ENCODE results near the gene FFAR3. TPM values are rescaled to one million over a fixed set of nuclear protein-coding genes. Genes with fewer than 3 reads are reported as not detected.

Gene FFAR3
- total RNA-seq, 2 donors from 2014 or later, result not detected

DNA sequence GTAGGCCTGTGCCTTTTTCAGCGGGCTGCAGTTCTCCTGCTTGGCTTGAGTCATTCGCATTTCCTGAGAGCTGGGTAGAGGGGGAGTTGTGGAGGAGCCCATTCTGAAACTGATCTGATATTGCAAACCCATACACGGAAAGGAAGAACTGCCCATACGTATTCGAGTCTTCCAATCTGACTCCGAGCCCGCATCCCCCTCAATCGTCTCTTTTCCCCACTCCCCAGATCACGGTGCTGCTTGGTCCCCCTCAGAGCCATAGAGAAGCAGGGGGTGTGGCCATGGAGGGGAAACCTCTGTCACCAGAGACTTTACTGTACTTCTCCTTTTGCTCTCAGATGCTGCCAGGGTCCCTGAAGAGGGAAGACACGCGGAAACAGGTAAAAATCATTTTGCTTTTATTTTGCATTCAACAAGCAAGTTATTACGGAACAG is 29.4 kb upstream of the FFAR3 start, which contains the start of gene CD22:
Gene CD22 (plus strand): TSS at position 337 of the 435 bp plus-strand sequence. CDS start 2,854 bp downstream, outside the sequence.
- DNase-seq (peak in 1 of 2 donors; percentile 35), ATAC-seq (no peak)
- intact Hi-C loops (cut with DNase I, micrococcal nuclease), result no loop called here

DNA sequence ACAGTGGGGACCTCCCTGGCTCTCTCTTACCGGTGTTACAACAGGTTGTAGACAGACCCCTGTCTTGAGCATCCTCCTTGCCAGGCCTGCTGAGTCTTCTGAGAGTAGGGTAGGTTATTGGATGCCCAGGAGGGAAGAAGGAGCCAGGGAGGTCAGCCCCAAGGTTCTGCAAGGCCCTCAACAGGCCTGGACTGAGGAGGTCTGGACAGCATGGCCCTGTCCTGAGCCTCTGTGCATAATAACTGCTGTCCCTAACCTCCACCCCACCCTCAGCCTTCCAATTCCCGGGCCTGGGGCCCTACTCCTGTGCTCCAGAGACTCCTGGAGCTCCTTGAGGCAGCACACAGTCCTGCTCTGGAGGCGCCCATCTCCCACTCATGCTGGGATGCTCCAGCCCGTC is 28.9 kb upstream of the FFAR3 start:
- DNase-seq, result no peak
- intact Hi-C loops (cut with DNase I, micrococcal nuclease), result no loop called here
- no peak for ATAC-seq

DNA sequence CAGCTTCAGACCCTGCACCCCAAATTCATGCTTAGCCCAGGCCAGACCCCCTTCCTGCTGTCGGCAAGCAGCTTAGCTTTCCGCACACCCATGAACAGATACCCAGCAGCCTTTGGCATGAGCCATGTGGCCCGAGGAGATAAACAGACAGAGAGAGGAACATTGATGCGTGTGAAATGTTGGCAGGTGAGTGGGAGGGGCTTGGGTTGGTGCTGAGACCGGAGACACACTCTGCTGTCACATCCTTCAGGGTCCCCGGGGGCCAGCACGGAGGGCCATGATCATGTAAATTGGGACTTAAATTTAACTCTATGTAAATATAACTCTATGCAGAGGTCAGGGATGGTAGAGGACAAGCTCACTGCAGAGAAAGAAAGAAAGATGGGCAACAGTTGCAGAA is 27.8 kb upstream of the FFAR3 start:
- intact Hi-C loops (cut with DNase I, micrococcal nuclease), result no loop called here
- ATAC-seq, result no peak
- DNase-seq, result peak in 1 of 2 donors; percentile 33

DNA sequence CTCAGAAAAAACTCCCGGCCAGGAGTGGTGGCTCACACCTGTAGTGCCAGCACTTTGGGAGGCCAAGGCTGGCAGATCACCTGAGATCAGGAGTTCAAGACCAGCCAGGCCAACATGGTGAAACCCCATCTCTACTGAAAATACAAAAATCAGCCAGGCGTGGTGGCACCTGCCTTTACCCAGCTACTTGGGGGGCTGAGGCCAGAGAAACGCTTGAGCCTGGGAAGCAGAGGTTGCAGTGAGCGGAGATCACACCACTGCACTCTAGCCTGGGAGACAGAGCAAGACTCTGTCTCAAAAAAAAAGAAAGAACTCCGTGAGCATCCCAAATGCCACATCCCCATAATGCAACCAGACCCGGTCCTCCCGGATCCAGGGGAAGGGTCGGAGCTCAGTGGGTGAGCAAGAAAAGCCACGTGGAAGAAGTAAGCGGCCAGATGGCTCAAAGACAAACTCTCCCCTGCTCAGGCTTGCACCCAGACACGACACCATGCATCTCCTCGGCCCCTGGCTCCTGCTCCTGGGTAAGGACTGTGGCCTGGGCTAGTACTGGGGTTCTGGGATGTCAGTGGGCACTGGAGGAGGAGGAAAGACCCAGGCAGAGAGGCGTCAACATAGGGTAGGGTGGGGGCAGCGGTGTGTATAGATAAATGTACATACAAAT is 26.6 kb upstream of the FFAR3 start:
- no peak for DNase-seq
- no peak for ATAC-seq

DNA sequence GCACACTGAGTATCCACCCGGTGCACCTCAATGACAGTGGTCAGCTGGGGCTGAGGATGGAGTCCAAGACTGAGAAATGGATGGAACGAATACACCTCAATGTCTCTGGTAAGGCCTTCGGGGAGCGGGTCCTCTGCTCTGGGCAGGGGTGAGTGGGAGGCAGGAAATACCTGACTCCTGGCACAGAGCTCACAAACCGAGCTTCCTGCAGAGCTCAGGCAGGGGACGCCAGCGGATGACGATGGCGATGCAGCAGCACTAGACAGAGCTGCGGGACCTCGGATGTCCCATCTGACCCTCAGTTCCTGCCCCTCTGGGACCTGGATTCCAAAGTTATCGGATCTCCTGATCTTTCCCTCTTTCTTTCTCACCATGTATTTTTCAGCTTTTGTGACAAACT is 25.4 kb upstream of the FFAR3 start:
- DNase-seq, result no peak
- intact Hi-C loops (cut with DNase I, micrococcal nuclease), result no loop called here
- ATAC-seq, result no peak

More for the DNA sequence above, 26.6 kb upstream of the FFAR3 start:
- intact Hi-C loops (cut with DNase I, micrococcal nuclease), result no loop called here

DNA sequence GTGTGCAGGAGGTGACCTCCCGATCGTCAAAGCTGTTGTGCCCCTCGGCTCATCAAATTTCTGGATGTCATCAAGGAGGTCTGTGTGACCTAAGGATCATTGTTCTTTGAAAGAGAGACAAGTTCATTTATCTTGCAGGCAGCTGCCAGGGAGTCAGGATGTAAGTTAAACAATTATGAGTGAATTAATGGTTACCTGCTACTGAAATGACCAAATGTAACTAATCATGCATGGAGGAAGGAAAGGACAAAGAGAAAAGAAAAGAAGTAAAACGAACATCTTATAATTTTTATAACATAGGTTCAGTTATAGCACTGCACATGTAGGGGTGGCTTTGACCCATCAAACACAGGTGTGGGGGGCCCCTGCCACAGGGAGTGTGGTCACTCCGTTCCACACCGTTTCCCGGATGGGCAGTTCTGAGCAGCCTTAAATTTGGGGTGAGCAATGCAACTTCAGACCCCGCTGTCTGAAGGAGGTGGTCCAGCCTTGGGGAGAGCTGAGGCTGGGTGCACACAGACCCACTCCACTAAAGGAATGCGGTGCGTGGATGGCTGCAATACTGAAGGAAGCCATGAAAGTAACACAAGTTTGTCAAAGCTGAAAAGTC is 24.0 kb upstream of the FFAR3 start:
- ATAC-seq, result no peak
- DNase-seq, result no peak
- intact Hi-C loops (cut with DNase I, micrococcal nuclease), result no loop called here

DNA sequence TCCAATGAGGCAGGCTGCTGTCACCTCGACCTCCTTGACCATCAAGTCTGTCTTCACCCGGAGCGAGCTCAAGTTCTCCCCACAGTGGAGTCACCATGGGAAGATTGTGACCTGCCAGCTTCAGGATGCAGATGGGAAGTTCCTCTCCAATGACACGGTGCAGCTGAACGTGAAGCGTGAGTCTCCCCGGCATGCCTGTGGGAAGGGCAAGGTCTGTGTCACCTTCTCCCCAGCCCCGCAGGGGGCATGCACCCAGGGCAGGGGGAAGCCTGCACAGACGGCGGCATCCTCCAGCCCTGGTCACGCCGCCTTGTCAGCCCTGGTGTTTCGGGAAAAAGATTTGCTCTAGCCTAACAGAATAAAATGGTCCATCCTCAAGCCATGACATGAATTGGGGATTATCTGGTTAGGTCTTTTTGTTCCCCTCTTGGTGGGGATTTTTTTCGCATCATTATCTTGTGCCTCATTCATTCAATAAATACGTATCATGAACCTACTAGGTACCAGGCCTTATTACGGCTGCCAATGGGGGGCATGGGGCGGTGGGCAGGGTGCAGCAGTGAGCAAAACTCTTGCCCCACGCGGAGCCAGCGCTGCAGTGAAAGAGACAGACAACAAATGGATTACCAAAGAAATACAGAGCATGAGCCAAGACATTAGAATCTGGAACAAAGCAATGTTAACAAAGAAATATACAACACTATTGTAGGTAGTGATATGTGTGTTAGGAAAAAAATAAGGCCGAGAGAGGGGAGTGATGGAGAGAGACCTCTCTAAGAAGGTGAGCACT is 21.9 kb upstream of the FFAR3 start:
- intact Hi-C loops (cut with DNase I, micrococcal nuclease), result no loop called here
- ATAC-seq (no peak), DNase-seq (no peak)

DNA sequence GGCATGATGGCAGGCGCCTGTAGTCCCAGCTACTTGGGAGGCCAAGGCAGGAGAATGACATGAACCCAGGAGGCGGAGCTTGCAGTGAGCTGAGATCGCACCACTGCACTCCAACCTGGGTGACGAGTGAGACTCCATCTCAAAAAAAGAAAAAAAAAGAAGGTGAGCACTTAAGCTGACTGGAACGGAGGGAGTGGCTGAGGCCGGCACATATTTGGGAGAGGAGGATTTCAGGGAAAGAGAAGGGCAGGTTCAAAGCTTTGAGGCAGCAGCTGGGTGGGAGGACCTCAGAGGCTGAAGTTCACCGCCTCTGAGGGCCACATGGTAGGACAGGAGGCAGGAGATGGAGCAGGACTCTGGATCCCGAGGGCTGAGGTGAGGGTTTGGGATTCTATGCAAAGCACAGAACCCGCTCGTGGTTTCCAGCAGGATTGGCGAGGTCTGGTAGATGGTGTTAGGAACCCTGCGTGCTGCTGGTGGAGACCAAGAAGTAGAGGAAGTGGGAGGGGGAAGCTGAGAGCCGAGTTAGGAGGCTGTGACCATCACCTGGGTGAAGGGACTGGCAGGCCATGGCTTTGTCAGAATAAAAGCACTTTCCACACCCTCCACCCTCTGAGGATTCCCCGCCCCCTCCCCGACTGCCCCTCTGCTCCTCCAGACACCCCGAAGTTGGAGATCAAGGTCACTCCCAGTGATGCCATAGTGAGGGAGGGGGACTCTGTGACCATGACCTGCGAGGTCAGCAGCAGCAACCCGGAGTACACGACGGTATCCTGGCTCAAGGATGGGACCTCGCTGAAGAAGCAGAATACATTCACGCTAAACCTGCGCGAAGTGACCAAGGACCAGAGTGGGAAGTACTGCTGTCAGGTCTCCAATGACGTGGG is 20.9 kb upstream of the FFAR3 start:
- no peak for DNase-seq

DNA sequence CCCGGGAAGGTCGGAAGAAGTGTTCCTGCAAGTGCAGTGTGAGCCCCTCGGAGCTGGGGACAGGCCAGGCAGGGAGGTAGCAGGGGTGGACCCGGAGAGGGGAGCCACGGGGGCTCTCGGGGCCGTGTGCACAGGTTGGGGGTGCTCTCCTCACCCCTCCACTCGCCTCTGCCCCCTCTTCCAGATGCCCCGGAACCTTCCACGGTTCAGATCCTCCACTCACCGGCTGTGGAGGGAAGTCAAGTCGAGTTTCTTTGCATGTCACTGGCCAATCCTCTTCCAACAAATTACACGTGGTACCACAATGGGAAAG is 20.3 kb upstream of the FFAR3 start:
- no peak for DNase-seq
- ATAC-seq, result no peak
- intact Hi-C loops (cut with DNase I, micrococcal nuclease), result no loop called here

More for the DNA sequence above, 20.9 kb upstream of the FFAR3 start:
- no peak for ATAC-seq
- intact Hi-C loops (cut with DNase I, micrococcal nuclease), result no loop called here

DNA sequence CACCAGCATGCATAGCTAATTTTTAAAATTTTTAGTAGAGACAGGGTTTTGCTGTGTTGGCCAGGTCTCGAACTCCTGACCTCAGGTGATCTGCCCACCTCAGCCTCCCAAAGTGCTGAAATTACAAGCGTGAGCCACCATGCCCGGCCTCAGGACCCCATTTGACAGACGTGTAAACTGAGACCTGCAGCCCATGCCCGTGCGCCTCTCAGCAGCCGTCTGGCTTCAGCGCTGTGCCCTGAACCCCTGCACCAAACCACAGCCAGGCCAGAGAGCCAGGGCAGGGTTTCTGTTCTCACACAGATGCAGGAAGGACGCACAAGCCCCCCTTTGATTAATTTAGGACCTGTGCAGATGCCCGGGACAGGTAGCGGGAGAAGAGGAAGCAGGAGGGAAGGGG is 17.8 kb upstream of the FFAR3 start:
- no peak for ATAC-seq
- no peak for DNase-seq
- intact Hi-C loops (cut with DNase I, micrococcal nuclease), result no loop called here

DNA sequence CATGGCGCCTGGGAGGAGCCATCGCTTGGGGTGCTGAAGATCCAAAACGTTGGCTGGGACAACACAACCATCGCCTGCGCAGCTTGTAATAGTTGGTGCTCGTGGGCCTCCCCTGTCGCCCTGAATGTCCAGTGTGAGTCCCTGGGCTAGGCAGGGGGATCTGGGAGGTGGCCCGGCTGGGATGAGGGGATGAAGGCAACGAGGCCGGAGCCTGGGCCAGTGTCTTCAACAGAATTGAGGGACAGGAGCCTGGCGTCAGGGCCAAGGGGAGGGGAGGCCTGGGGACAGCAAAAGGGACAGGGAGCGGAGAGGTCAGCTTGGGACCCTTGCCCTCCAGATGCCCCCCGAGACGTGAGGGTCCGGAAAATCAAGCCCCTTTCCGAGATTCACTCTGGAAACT is 17.3 kb upstream of the FFAR3 start:
- DNase-seq, result no peak
- no peak for ATAC-seq
- intact Hi-C loops (cut with DNase I, micrococcal nuclease), result no loop called here

DNA sequence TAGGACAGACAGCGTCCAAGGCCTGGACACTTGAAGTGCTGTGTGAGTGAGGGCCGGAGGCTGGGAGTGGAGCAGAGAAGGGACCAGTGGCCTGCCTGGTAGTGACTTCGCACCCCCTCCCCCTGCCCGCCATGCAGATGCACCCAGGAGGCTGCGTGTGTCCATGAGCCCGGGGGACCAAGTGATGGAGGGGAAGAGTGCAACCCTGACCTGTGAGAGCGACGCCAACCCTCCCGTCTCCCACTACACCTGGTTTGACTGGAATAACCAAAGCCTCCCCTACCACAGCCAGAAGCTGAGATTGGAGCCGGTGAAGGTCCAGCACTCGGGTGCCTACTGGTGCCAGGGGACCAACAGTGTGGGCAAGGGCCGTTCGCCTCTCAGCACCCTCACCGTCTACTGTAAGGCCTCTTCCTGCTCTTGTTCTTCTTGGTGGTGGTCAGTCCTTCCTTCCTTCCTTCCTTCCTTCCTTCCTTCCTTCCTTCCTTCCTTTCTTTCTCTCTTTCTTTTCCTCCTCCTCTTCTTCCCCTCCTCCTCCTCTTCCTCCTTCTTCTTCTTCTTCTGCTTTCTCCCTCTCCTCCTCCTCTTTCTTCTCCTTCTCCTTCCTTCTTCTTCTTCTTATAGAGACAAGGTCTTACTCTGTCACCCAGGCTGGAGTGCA is 16.6 kb upstream of the FFAR3 start:
- intact Hi-C loops (cut with DNase I, micrococcal nuclease), result no loop called here
- ATAC-seq, result no peak
- DNase-seq, result no peak

DNA sequence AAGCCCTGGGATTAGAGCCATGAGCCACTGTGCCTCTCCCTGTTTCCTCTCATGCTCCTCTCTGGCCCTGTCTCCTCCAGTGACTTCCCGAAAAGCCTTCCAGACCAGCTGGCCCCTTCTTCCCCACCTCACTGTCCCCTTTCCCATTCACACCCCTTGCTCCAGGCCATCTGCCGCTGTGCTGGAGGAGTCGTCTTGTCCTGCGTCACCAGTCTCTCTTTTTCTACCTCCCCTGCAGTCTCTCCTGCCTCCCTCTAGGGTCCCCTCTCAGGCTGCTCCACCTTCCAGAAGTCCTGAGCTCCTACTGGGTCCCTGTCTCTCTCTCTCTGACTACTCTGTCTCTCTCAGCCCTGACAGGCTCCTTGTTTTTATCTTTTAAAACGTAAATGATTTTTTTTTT is 15.8 kb upstream of the FFAR3 start:
- no peak for ATAC-seq
- intact Hi-C loops (cut with DNase I, micrococcal nuclease), result no loop called here
- no peak for DNase-seq

DNA sequence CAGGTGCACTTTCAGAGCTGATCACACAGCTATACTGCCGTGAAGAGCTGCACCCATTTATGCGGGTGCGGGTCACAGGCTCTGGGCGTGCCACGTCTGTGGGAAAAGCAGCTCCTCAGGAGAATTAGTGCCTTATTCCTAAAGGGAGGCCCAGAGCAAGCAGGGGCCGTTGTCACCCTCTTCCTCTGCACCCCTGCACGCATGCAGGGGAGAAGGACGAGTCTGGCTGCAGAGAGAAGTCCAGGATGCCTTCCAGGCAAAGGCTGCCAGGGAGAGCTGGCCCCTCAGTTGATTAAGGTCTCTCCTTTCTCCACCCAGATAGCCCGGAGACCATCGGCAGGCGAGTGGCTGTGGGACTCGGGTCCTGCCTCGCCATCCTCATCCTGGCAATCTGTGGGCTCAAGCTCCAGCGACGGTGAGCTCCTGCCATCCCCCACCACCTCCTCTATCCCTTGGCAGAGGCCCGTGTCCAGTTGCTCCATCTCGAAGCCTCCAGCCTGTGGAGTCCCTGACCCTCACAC is 13.7 kb upstream of the FFAR3 start:
- intact Hi-C loops (cut with DNase I, micrococcal nuclease), result no loop called here
- DNase-seq (no peak), ATAC-seq (no peak)

DNA sequence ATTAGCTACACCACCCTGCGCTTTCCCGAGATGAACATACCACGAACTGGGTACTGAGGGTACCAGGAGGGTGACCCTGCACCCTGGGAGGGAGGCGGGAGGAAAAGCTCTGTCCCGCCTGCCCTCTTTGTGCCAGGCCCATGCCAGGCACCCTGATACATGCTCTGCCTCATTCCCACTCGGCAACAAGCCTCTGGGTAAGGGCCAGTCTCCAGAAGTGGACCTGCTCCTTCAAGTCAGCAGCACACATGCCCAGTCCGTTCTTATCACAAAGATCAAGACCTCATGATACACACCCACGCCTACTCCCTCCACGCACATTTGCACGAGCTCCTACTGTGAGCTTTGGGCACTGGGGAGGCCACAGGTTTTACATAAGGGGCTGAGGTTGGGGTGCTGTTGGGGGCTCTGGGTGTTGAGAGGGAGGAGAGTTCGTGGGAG is 12.6 kb upstream of the FFAR3 start:
- intact Hi-C loops (cut with DNase I, micrococcal nuclease), result no loop called here
- ATAC-seq (no peak), DNase-seq (no peak)

DNA sequence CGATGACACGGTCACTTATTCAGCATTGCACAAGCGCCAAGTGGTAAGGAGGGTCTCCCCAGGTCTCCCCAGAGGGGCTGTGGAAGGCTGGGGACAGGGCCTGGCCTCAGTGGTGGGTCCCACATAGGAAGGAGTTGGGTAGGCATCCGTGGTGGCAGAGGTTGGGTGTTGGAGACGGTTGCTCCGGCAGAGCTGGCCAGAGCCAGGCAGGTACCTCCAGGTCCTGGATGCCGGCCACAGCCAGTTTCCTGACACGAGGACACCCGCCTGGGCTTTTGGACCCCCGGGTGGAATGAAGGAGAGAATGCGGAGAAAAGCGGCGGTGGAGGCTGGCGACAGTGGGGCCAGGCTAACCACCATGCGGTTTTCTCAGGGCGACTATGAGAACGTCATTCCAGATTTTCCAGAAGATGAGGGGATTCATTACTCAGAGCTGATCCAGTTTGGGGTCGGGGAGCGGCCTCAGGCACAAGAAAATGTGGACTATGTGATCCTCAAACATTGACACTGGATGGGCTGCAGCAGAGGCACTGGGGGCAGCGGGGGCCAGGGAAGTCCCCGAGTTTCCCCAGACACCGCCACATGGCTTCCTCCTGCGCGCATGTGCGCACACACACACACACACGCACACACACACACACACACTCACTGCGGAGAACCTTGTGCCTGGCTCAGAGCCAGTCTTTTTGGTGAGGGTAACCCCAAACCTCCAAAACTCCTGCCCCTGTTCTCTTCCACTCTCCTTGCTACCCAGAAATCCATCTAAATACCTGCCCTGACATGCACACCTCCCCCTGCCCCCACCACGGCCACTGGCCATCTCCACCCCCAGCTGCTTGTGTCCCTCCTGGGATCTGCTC is 11.8 kb upstream of the FFAR3 start:
- ATAC-seq, result no peak
- DNase-seq, result peak in 1 of 2 donors; percentile 63
- intact Hi-C loops (cut with DNase I, micrococcal nuclease), result no loop called here

DNA sequence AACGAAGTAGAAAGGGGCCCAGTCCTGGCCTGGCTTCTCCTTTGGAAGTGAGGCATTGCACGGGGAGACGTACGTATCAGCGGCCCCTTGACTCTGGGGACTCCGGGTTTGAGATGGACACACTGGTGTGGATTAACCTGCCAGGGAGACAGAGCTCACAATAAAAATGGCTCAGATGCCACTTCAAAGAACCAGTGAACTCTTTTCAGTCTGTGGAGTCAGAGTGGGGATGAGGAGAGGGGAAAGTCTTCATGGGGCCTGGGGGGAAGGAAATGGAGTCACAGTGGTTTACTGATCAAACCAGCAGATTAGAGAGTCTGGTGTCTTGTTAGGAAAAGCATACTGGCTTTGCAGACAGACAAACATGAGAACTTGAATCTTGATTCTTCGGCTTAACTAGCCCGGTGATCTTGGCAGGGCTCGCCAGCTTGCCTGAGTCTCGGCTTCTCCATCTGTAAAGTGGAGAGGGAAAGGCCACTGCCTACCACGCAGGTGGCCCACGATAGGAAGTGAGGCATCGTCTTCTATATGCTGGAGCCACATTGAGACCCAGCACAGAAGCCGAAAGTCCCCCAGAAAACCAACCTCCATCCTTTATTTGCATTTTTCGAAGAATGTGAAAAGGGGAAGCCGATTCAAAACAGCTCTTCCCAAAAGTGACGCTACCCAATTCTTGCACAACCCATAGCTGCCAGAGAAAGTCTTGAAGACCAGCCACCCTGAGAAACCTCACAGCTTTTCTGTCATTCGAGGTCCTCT is 10.9 kb upstream of the FFAR3 start, which contains the start of gene FFAR1:
Gene FFAR1 (plus strand): TSS at position 732 of the 759 bp plus-strand sequence. CDS start 3,650 bp downstream, outside the sequence.
- intact Hi-C loops (cut with DNase I, micrococcal nuclease), result no loop called here
- DNase-seq, result no peak
- ATAC-seq, result no peak

All from left colon (tissue), 2 donors.